ENCODE measurements around the gene GLCCI1.
"Not testable (repeated sequence)": the region's sequence is repeated elsewhere in the genome, so short reads cannot be mapped to it uniquely, and the experiment has no call there.

GLCCI1 gene

DNA sequence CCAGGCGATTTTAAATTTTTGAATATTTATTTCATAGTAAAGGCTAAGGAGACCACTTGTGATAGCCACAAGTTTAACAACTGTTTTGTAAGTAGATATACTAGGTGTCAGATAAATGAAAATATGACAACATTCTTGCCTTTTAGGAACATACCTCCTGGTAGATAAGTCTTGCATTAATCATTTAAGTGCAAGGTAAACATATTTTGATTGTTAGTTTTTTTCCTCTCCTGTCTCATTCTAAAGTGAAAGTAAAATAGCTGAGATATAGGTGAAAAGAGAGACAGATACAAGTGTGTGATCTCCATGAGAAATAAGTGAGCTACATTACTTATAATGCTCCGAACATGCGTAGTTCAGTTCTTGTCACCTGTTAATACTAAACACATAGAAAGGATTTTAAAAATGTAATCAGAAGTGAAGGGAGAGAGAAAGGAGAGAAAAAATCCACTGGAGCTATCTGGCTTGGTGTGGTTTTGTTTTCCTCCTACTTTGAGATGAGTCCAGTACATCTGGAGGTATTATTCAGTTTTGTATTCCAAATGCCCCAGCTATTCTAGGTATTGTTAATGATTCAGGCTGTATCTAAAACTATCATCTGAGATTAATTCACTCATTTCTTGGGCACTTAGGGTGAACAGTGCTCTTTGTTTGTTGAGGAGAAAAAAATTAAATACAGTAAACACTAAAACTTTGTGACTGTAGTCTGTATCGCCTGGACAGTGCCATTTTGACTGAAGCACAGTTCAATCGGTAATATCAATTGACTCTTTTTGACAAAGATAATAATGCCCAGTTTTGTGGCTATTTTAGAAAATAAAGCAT lies 21.2 kb downstream of the GLCCI1 start:
- H3K4me3 ChIP-seq (ENCODE audit: severe bottlenecking): no peak overlapping the region
- H3K4me1 ChIP-seq (ENCODE audit: insufficient read depth, poor library complexity, severe bottlenecking): no peaks in the 10 kb centered on the region
- DNase-seq (ENCODE audit: low spot score) (no peak), ATAC-seq (ENCODE audit: low read depth) (no peak)
- TF ChIP-seq, protein P1, sequence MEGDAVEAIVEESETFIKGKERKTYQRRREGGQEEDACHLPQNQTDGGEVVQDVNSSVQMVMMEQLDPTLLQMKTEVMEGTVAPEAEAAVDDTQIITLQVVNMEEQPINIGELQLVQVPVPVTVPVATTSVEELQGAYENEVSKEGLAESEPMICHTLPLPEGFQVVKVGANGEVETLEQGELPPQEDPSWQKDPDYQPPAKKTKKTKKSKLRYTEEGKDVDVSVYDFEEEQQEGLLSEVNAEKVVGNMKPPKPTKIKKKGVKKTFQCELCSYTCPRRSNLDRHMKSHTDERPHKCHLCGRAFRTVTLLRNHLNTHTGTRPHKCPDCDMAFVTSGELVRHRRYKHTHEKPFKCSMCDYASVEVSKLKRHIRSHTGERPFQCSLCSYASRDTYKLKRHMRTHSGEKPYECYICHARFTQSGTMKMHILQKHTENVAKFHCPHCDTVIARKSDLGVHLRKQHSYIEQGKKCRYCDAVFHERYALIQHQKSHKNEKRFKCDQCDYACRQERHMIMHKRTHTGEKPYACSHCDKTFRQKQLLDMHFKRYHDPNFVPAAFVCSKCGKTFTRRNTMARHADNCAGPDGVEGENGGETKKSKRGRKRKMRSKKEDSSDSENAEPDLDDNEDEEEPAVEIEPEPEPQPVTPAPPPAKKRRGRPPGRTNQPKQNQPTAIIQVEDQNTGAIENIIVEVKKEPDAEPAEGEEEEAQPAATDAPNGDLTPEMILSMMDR (IDR thresholded peaks at IDR 0.05; ENCODE audit: poor library complexity, severe bottlenecking): no peak
- peaks cover 6% of the 10 kb centered on the region for H3K9me3 ChIP-seq (ENCODE audit: severe bottlenecking)
- H3K27me3 ChIP-seq (ENCODE audit: insufficient read depth, poor library complexity, severe bottlenecking): no peaks in the 10 kb centered on the region
- H3K27ac ChIP-seq (ENCODE audit: poor library complexity, severe bottlenecking): no peak overlapping the region
- no peaks in the 10 kb centered on the region for H3K36me3 ChIP-seq (ENCODE audit: low read depth)

DNA sequence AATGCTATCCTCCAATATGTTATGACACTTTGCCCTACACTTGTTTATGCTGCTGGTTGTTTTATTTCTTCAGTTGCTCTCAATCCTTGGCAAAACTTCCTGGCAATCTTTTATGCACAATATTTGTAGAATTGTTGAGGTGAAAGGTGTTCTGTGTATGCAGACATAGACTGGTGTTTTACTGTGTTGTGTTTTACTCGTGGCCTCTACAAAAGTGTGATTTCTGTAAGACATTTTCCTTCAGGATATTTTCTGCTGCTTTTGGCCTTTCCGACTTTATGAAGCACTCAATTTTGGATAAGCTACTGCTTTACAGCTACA lies 21.8 kb downstream of the GLCCI1 start:
- no peak for ATAC-seq (ENCODE audit: low read depth)
- Histone ChIP-seq H3K9me3 (ENCODE audit: severe bottlenecking) (peaks cover 6% of the 10 kb centered on the region), H3K4me1 (ENCODE audit: insufficient read depth, poor library complexity, severe bottlenecking) (no peaks in the 10 kb centered on the region), H3K4me3 (ENCODE audit: severe bottlenecking) (no peak overlapping the region), H3K27me3 (ENCODE audit: insufficient read depth, poor library complexity, severe bottlenecking) (no peaks in the 10 kb centered on the region), H3K36me3 (ENCODE audit: low read depth) (no peaks in the 10 kb centered on the region), H3K27ac (ENCODE audit: poor library complexity, severe bottlenecking) (no peak overlapping the region)
- DNase-seq (ENCODE audit: low spot score): no peak
- TF ChIP-seq, protein P1 (IDR thresholded peaks at IDR 0.05; ENCODE audit: poor library complexity, severe bottlenecking): no peak

DNA sequence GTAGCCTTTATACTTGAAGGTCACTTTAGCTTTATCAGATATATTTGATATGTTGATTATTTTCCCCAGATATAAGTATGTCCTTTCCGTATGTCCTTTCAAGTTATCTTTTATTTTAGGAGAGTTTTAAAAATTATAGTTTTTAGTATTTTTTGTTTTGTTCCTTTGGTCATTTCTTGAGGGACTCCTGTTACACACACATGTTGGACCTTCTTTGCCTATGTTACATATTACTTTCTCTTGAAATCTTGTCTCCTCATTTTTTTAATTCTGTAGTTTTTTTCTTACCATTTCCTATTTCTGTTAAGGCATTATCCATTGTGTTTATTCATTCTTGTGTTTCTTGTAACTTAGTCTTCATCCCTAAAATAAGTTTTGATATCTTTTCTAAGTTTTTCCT lies 23.9 kb downstream of the GLCCI1 start:
- peaks cover 6% of the 10 kb centered on the region for H3K9me3 ChIP-seq (ENCODE audit: severe bottlenecking)
- no peaks in the 10 kb centered on the region for H3K36me3 ChIP-seq (ENCODE audit: low read depth)
- no peak for ATAC-seq (ENCODE audit: low read depth)
- no peak for DNase-seq (ENCODE audit: low spot score)
- peaks cover 14% of the 10 kb centered on the region for H3K4me1 ChIP-seq (ENCODE audit: insufficient read depth, poor library complexity, severe bottlenecking)
- no peaks in the 10 kb centered on the region for H3K27me3 ChIP-seq (ENCODE audit: insufficient read depth, poor library complexity, severe bottlenecking)
- H3K4me3 ChIP-seq (ENCODE audit: severe bottlenecking): no peak overlapping the region
- H3K27ac ChIP-seq (ENCODE audit: poor library complexity, severe bottlenecking): no peak overlapping the region
- TF ChIP-seq, protein P1 (IDR thresholded peaks at IDR 0.05; ENCODE audit: poor library complexity, severe bottlenecking): no peak

DNA sequence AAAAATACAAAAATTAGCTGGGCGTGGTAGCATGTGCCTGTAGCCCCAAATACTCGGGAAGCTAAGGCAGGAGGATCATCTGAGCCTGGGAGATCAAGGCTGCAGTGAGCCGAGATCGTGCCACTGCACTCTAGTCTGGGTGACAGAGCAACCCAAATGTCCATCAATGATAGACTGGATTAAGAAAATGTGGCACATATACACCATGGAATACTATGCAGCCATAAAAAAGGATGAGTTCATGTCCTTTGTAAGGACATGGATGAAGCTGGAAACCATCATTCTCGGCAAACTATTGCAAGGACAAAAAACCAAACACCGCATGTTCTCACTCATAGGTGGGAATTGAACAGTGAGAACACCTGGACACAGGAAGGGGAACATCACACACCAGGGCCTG lies 26.8 kb downstream of the GLCCI1 start:
- not testable (repeated sequence) for H3K27ac ChIP-seq (ENCODE audit: poor library complexity, severe bottlenecking); H3K27me3 ChIP-seq (ENCODE audit: insufficient read depth, poor library complexity, severe bottlenecking); H3K36me3 ChIP-seq (ENCODE audit: low read depth); H3K4me3 ChIP-seq (ENCODE audit: severe bottlenecking); ATAC-seq (ENCODE audit: low read depth); DNase-seq (ENCODE audit: low spot score); H3K9me3 ChIP-seq (ENCODE audit: severe bottlenecking)
- H3K4me1 ChIP-seq (ENCODE audit: insufficient read depth, poor library complexity, severe bottlenecking): peaks cover 14% of the 10 kb centered on the region

DNA sequence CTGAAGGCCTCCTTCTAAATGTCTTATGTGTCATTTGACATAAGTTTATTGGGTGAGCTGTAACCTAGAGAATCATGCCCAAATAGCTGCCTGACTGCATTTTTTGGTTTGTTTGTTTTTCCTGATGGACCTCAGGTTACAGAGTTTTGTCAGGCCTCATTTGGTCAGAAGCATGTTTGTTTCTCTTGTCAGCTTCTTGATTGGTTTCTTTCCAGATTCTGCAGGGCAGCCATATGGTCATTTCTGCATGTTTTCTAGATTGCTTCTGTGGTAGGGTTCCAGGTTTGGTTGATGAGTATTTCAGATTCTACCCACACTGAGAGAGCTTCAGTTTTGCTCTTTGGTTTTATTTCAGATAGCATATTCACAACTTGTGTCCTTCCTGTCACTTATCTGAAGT lies 28.0 kb downstream of the GLCCI1 start:
- TF ChIP-seq, protein P1 (IDR thresholded peaks at IDR 0.05; ENCODE audit: poor library complexity, severe bottlenecking): no peak
- Histone ChIP-seq H3K4me1 (ENCODE audit: insufficient read depth, poor library complexity, severe bottlenecking) (peaks cover 14% of the 10 kb centered on the region), H3K4me3 (ENCODE audit: severe bottlenecking) (no peak overlapping the region), H3K36me3 (ENCODE audit: low read depth) (no peaks in the 10 kb centered on the region), H3K27me3 (ENCODE audit: insufficient read depth, poor library complexity, severe bottlenecking) (no peaks in the 10 kb centered on the region), H3K27ac (ENCODE audit: poor library complexity, severe bottlenecking) (peak overlapping the region; percentile 11), H3K9me3 (ENCODE audit: severe bottlenecking) (peaks cover 6% of the 10 kb centered on the region)
- peak; percentile 87 for ATAC-seq (ENCODE audit: low read depth)
- DNase-seq (ENCODE audit: low spot score): no peak
